Fibroblast of lung (primary cell): ENCODE data around the gene TRAF3.

ENCODE experiments used
- EZH2 ChIP-seq: IDR thresholded peaks from 2 replicates; pipeline ENCODE4 v1.5.1; 2012; ENCODE audit warnings: low read length, control low read depth, mild to moderate bottlenecking; ENCODE audit errors: missing control alignments
- TF ChIP-seq, protein P1 (sequence below), 2 donors: IDR thresholded peaks in 1 of 2; conservative IDR thresholded peaks in 1 of 2; 1 replicate in 1 of 2; 2 replicates in 1 of 2; pipeline ENCODE4 v1.5.1; 2011 to 2012; ENCODE audit warnings: low read length in 2 of 2, control low read depth in 1 of 2, inconsistent platforms in 1 of 2, low read depth in 1 of 2, mild to moderate bottlenecking in 1 of 2

- TF ChIP-seq, protein P1, sequence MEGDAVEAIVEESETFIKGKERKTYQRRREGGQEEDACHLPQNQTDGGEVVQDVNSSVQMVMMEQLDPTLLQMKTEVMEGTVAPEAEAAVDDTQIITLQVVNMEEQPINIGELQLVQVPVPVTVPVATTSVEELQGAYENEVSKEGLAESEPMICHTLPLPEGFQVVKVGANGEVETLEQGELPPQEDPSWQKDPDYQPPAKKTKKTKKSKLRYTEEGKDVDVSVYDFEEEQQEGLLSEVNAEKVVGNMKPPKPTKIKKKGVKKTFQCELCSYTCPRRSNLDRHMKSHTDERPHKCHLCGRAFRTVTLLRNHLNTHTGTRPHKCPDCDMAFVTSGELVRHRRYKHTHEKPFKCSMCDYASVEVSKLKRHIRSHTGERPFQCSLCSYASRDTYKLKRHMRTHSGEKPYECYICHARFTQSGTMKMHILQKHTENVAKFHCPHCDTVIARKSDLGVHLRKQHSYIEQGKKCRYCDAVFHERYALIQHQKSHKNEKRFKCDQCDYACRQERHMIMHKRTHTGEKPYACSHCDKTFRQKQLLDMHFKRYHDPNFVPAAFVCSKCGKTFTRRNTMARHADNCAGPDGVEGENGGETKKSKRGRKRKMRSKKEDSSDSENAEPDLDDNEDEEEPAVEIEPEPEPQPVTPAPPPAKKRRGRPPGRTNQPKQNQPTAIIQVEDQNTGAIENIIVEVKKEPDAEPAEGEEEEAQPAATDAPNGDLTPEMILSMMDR (conservative IDR thresholded peaks at IDR 0.05 in 1 of 2, IDR thresholded peaks at IDR 0.05 in 1 of 2; ENCODE audit: low read depth in 1 of 2, low read length in 2 of 2): no peak
- no peak for TF ChIP-seq EZH2
These were observed 94.8 kb downstream of the TRAF3 start for GRCh38 chr14:102872020-102872419.
